GM10248 (cell line): ENCODE data around the gene DSTN.
"Not testable (repeated sequence)": the region's sequence is repeated elsewhere in the genome, so short reads cannot be mapped to it uniquely, and the experiment has no call there.

Experiments used
- CTCF ChIA-PET: fragments of 300-600 bp; sonication (Branson Sonifier 250); formaldehyde crosslinking; extraction: SDS; loops from one replicate; lab custom pipeline; 2021; ENCODE audit warnings: antibody characterized with exemption; lab: Yijun Ruan, JAX
- POLR2A ChIA-PET: fragments of 350-650 bp; sonication (Branson Sonifier 250); formaldehyde crosslinking; extraction: SDS; loops from one replicate; lab custom pipeline; 2020; ENCODE audit warnings: antibody characterized with exemption; lab: Yijun Ruan, JAX
- DNase-seq: peaks from one replicate; pipeline ENCODE4 v3.0.0; 2012; ENCODE audit errors: extremely low spot score
- TF ChIP-seq, protein P1 (sequence below): IDR thresholded peaks from 2 replicates; pipeline ENCODE4 v1.5.1; 2012; ENCODE audit warnings: mild to moderate bottlenecking, low read depth; ENCODE audit errors: extremely low read depth, missing control alignments, control extremely low read depth

Gene DSTN

GRCh38 chr20:17655865-17656479 is 86.1 kb downstream of the DSTN start:
- ChIA-PET POLR2A (no interaction called here), CTCF (interaction anchor here (0.9 to 3.7 kb wide), 4 partner anchors 9 to 27 kb away, joined by 3 to 23 read pairs (median 10); partner anchors contain the start of gene RRBP1)
- DNase-seq: no peak
- TF ChIP-seq, protein P1, sequence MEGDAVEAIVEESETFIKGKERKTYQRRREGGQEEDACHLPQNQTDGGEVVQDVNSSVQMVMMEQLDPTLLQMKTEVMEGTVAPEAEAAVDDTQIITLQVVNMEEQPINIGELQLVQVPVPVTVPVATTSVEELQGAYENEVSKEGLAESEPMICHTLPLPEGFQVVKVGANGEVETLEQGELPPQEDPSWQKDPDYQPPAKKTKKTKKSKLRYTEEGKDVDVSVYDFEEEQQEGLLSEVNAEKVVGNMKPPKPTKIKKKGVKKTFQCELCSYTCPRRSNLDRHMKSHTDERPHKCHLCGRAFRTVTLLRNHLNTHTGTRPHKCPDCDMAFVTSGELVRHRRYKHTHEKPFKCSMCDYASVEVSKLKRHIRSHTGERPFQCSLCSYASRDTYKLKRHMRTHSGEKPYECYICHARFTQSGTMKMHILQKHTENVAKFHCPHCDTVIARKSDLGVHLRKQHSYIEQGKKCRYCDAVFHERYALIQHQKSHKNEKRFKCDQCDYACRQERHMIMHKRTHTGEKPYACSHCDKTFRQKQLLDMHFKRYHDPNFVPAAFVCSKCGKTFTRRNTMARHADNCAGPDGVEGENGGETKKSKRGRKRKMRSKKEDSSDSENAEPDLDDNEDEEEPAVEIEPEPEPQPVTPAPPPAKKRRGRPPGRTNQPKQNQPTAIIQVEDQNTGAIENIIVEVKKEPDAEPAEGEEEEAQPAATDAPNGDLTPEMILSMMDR: no peak

GRCh38 chr20:17657079-17657825 is 87.4 kb downstream of the DSTN start:
- CTCF ChIA-PET: interaction anchor here (1.5 to 3.7 kb wide), 3 partner anchors 9 to 26 kb away, joined by 3 to 23 read pairs (median 16); partner anchors contain the start of gene RRBP1
- TF ChIP-seq, protein P1: no peak
- no peak for DNase-seq
- POLR2A ChIA-PET: no interaction called here

- TF ChIP-seq, protein P1: no peak
- no peak for DNase-seq
- CTCF ChIA-PET: interaction anchor here (1.1 to 1.5 kb wide), 3 partner anchors 10 to 281 kb away, joined by 3 read pairs; no protein-coding TSS in a partner anchor
- POLR2A ChIA-PET: no interaction called here
Observed at GRCh38 chr20:17657898-17658647, 88.2 kb downstream of the DSTN start.

GRCh38 chr20:17658648-17658993 is 88.7 kb downstream of the DSTN start:
- TF ChIP-seq, protein P1: no peak
- CTCF ChIA-PET: interaction anchor here (1.1 kb wide), 2 partner anchors 10 to 280 kb away, joined by 3 read pairs; no protein-coding TSS in a partner anchor
- DNase-seq: no peak
- POLR2A ChIA-PET: no interaction called here

- POLR2A ChIA-PET, DNase-seq: not testable (repeated sequence)
- CTCF ChIA-PET: interaction anchor here (1.1 kb wide), 1 partner anchor 279 kb away, joined by 3 read pairs; no protein-coding TSS in a partner anchor
Observed at GRCh38 chr20:17659344-17659743, 89.5 kb downstream of the DSTN start.
